ENCODE measurements around the gene DDX39A.
"Not testable (repeated sequence)": the region's sequence is repeated elsewhere in the genome, so short reads cannot be mapped to it uniquely, and the experiment has no call there.

The DDX39A gene

DNA sequence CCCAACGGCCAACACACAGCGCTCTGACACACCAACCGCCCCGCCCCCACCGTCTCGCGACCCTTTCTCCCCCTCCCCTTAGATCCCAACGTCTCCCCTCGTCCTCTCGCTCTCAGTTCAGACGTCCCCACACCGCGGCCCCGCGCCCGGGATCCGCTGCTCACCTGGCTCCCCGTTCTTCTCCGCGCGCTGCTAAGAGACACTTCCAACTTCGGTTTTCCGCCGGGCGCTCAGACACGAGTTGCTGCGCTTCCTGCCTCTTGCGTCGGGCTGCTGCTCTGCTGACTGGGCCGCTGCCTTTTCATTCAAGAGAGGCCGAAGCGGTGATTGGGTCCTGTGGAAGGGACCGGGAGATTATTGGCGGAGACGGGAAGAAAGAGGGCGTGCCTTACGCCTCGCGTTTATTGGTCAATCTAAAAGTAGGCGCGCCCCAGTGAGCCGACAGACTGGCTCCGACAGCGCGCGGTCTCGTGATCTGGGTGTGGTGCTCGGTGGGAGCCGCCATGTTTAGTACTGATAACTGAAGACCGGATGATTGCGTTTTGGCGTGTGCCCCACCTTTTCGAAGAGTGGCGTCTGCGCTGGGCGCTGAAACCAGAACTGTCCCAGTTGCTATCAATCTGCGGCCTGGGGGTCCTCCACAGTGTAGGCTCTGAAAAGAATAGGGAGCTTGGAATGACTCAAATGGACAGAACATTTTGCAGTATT is at the start of gene DDX39A:
Gene DDX39A, minus strand, starts transcription at position 236 of the 708 bp plus-strand sequence. CDS start 6,121 bp downstream, outside the sequence.
- peak; percentile 96 for DNase-seq (ENCODE audit: low read depth)

DNA sequence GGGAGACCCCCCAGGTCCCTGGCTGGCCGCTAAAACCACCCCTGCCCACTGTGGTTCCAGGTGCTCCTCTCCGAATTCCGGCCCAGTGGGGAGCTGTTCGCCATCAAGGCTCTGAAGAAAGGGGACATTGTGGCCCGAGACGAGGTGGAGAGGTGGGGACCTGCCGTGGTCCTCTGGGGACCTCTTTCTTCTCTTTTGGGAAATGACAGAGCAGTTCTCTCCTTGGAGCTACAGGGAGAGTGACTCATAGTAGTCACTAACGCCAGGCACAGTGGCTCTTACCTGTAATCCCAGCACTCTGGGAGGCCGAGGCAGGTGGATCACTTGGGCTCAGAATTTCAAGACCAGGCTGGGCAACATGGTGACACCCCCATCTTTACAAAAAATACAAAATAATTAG is 48.7 kb upstream of the DDX39A start:
- DNase-seq (ENCODE audit: low read depth), result no peak

DNA sequence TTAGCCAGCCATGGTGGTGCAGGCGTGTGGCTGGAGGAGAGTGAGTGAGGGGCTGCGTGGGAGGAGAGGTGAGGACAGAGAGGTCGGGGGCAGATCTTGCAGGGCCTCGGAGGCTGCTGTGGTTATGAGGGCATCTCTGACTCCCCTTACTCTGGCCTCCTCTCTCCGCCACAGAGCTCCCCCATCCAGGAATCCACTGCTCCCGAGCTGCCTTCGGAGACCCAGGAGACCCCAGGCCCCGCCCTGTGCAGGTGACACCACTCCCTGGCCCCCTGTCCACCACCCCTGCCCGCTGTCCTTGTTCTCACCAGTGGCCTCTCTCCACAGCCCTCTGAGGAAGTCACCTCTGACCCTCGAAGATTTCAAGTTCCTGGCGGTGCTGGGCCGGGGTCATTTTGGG is 48.2 kb upstream of the DDX39A start:
- DNase-seq (ENCODE audit: low read depth), result no peak

DNA sequence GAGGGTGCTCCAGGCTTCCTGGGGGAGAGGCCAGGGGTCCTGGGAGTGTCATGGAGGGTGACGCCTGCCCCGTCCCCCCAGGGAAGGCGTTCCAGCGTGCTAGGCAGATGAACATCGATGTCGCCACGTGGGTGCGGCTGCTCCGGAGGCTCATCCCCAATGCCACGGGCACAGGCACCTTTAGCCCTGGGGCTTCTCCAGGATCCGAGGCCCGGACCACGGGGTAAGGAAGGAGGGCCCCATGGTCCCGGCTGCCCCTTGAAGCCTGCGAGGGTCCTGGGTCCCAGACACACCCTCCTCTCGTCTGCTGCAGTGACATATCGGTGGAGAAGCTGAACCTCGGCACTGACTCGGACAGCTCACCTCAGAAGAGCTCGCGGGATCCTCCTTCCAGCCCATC is 44.6 kb upstream of the DDX39A start:
- DNase-seq (ENCODE audit: low read depth), result no peak

DNA sequence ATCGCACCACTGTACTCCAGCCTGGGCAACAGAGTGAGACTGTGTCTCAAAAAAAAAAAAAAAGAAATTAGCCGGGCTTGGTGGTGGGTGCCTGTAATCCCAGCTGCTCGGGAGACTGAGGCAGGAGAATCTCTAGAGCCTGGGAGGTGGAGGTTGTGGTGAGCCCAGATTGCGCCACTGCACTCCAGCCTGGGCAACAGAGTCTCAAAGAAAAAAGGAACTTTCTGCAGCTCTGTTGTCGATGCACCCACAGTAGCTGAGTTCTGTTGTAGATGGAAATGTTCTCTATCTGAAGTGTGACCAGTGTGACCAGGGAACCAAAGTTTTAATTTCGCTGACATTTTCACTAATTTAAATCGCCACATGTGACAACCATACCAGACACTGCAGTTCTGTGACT is 43.3 kb upstream of the DDX39A start:
- not testable (repeated sequence) for DNase-seq (ENCODE audit: low read depth)

DNA sequence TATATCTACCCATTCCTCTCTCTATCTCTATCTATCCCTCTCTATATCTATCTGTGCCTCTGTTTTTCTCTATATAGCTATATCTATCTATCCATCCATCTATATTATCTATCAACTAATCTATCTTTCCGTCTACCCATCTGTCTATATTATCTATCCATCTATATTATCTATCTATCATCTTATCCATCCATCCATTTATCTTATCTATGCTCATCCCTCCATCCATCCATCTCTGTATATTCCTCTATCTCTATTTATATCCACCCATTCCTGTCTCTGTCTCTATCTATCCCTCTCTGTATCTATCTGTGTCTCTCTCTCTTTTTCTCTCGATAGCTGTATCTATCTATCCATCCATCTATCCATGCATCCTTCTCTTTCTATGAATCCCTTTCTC is 41.8 kb upstream of the DDX39A start:
- DNase-seq (ENCODE audit: low read depth), result no peak

DNA sequence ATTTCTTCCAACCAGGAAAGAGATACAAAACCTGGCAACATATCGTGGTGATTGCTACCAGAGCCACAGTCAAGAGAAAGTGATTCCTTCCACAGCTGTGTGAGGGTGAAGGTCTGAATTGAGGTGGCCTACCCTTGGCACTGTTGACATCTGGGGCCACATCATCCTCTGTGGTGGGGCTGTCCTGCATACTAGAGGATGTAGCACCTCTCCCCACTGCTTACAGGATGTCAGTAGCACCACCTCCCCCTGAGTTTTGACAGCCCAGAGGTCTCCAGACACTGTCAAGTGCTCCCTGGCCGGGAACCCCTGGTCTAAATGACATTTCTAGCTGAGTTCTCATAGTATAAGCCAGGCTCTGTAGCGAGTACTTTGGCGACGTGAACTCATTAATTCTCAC is 40.6 kb upstream of the DDX39A start:
- DNase-seq (ENCODE audit: low read depth), result no peak

DNA sequence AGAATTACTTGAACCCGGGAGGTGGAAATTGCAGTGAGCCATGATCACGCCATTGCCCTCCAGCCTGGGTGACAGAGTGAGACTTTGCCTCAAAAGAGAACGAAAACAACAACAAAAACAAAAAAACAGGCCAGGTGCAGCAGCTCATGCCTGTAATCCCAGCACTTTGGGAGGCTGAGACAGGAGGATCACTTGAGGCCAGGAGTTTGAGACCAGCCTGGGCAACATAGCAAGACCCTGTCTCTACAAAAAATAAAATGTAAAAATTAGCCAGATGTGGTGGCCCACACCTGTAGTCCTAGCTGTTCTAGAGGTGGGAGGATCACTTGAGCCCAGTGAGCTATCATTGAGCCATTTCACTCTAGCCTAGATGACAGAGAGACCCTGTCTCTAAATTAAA is 33.2 kb upstream of the DDX39A start:
- DNase-seq (ENCODE audit: low read depth), result not testable (repeated sequence)

DNA sequence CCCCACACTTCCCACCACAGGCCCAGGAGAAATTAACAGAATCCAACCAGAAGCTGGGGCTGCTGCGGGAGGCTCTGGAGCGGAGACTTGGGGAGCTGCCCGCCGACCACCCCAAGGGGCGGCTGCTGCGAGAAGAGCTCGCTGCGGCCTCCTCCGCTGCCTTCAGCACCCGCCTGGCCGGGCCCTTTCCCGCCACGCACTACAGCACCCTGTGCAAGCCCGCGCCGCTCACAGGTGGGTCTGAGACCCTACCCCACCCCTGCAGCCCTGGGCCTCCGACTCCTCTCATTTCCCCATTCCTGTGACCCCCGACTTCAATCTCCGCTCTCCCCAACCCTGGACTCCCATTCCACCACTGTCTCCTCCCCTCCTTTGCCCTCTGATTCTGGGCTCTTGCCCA is 31.7 kb upstream of the DDX39A start:
- DNase-seq (ENCODE audit: low read depth), result no peak

DNA sequence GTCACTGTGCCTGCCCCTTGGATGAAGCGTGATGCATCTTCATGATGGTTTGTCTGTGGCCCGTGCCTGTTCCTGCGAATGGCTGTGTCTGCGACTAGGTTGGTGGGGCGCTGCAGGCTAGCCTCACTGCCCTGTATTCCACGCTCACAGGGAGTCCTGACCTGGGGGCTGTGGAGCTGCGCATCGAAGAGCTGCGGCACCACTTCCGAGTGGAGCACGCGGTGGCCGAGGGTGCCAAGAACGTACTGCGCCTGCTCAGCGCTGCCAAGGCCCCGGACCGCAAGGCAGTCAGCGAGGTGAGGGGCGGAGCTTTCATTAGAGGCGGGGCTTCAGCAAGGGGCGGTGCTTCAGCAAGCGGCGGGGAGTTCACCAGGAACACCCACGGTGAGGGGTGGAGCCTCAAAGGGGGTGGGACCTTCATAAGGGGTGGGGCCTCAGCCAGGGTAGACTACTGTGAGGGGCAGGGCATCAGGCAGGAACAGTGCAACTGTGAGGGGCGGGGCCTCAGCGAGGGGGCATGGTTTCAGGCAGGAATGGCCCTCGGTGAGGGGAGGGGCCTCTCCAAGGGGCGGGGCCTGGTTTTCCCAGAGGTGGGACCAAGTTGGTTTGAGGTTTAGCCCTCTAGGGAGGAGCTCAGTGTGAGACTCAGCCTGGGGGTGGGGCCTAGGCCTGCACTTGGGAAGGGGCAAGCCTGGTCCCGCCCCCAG is 31.2 kb upstream of the DDX39A start:
- DNase-seq (ENCODE audit: low read depth), result no peak

DNA sequence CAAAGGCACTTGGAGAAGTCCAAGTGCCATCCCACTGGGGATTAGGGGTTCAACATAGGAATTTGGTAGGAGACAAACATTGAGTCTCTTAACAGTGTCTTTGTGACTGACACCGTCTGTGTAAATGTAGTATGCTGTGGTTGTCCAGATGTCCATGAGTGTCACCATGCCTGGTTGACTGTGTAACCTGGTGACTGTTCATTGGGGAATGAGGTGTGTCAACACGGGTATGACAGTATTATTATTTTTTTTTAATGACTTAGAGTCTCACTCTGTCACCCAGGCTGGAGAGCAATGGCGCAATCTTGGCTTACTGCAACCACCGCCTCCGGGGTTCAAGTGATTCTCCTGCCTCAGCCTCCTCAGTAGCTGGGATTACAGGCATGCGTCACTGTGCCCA is 30.2 kb upstream of the DDX39A start:
- DNase-seq (ENCODE audit: low read depth), result no peak

DNA sequence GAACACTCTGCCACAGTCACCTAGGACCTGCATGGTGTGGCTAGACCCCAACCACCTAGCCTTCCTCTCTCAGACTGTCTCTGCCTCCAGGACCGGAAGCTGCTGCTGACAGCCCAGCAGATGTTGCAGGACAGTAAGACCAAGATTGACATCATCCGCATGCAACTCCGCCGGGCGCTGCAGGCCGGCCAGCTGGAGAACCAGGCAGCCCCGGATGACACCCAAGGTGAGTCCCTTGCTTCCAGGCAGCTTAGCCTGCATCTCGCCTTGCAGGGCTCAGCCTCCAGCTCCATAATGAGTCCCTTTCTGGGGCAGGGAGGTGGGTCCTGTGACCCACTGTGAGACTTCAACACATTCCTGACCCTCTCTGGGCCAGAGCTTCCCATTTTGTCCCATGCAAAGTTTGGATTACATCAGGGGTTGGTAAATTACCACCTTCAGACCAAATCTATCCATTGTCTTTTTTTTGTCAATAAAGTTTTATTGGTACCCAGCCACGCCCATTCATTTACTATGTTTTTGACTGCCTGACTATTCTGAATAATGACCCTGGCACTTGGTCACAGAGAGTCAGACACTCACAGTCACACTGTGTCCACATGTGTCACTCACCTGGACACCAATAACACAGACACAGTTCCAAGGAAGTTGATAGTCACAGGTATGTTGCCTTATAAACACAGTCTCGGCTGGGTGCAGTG is 27.3 kb upstream of the DDX39A start:
- no peak for DNase-seq (ENCODE audit: low read depth)

DNA sequence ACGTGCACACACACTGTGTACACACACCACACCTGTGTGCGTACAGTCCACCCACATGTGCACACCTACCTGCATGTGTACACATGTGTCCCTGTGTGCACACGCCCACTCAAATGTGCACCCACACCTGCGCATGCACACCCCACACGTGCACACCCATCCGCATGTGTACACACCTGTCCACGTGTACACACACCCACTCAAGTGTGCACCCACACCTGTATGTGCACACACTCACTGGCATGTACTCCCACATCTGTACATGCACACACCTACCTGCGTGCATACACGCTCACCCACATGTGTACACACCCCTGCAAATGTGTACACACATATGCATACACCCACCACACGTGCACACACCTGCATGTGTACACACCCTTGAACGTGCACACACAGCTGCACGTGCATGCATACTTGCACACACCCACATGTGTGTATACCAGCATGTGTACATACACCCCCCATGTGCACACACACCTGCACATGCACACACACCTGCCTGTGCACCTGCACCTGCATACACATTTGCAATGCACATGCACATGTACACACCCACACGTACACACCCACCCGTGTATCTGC is 24.6 kb upstream of the DDX39A start:
- no peak for DNase-seq (ENCODE audit: low read depth)

DNA sequence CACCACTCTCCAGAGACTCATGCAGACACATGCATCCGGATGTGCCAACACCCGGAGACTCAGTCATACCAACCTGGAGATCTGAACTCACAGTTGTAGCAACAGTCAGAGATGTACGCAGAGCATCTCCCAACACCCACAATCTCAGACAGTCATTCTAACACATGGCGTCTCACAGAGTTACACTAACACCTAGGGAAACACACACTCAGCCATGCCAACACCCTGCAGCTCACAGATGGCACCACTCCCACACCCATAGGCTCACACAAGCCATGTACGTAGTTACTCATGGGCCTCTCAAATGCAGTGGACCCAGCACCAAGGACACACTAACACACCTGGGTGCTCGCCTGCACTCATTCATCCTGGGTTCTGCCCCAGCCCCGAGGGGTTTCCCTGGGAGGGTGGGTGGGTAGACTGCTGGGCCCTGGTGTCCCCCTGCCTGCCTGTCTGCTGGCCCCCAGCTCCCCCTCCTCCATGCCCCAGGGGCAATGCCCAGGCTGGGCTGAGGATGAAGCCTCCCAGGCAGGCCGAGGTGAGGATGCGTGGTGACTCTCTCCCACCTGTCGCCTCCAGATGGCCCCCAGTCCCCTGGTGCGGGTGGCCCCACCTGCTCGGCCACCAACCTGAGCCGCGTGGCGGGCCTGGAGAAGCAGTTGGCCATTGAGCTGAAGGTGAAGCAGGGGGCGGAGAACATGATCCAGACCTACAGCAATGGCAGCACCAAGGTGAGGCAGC is 23.9 kb upstream of the DDX39A start:
- no peak for DNase-seq (ENCODE audit: low read depth)

DNA sequence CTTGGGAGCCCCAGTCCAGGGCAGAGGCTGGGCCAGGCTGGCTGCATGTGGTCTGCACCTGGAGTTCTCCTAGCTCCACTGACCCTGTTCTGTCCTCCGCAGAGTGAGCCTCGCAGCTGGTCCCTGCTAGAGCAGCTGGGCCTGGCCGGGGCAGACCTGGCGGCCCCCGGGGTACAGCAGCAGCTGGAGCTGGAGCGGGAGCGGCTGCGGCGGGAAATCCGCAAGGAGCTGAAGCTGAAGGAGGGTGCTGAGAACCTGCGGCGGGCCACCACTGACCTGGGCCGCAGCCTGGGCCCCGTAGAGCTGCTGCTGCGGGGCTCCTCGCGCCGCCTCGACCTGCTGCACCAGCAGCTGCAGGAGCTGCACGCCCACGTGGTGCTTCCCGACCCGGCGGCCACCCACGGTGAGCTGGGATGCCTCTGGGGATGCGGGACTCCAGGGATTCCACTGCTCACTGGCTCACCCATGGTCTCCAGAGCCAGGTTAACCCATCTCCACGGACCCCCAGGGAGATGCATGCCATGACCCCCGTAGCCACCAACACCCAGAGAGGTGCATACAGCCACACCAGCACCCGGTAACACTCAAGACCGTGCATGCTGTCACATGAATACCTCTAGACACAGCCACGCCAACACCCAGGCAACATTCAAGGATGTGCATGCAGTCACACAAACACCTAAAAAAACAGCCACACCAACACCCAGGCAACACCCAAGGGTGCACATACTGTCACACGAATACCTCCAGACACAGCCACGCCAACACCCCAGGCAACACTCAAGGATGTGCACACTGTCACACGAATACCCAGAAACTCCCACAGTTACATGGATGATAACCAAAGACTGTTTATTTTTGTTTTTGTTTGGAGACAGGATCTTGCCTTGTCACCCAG is 22.1 kb upstream of the DDX39A start:
- no peak for DNase-seq (ENCODE audit: low read depth)

DNA sequence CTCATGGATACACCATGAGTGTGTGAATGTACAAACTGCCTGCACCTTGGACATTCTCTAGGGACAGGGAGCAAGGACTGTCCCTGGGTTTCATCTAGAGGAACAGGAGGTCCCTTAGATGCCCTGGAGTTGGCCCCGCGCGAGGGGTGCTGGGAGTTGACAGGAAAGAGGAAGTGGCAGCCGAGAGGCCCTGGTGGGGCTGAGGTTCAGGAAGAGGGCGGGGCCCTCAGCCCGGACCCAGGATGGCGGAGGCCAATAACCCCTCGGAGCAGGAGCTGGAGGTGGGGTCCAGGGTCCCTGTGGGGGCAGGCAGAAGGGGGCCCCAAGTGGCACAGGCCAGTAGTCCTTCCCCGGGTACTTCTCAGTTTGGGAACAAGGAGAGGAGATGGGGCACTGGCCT is 20.9 kb upstream of the DDX39A start:
- DNase-seq (ENCODE audit: low read depth), result no peak

DNA sequence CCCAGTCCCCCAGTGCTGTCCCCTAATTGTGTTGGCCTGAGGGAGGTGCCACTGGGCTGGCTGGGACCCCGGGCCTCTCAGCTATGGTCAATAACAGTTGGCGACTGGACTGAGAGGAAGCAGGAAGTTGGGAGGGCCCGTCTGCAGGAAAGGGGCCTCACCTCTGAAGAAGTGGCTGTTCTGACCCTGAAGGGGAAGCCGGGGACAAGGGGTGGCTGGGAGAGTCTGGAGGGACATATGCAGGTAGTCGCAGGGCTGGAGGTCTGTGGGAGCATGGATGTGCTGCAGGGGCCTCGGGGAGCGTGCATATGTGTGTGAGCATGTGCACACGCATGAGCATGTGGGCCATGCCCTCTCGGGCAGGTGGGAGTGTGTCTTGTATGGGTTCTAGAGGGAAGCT is 19.9 kb upstream of the DDX39A start:
- DNase-seq (ENCODE audit: low read depth), result no peak

DNA sequence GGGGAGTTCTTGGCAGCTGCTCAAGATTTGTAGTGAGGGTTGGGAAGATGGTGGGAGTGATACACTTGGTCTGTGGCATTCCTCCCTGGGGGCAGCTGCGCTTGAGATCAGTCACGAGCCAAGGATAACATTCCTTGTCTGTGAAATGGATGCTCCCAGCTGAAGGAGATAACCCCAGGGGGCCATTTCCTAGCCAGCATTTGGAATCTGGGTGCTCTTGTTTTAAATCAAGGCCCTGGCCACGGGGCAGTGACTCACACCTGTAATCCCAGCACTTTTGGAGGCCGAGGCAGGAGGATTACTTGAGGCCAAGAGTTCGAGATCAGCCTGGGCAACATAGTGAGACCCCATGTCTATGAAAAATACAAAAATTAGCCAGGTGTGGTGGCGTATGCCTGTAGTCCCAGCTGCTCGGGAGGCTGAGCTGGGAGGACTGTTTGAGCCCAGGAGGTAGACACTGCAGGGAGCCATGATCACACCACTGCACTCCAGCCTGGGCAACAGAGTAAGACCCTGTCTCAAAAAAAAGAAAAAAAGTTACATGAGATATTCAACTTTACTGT is 18.5 kb upstream of the DDX39A start:
- no peak for DNase-seq (ENCODE audit: low read depth)

DNA sequence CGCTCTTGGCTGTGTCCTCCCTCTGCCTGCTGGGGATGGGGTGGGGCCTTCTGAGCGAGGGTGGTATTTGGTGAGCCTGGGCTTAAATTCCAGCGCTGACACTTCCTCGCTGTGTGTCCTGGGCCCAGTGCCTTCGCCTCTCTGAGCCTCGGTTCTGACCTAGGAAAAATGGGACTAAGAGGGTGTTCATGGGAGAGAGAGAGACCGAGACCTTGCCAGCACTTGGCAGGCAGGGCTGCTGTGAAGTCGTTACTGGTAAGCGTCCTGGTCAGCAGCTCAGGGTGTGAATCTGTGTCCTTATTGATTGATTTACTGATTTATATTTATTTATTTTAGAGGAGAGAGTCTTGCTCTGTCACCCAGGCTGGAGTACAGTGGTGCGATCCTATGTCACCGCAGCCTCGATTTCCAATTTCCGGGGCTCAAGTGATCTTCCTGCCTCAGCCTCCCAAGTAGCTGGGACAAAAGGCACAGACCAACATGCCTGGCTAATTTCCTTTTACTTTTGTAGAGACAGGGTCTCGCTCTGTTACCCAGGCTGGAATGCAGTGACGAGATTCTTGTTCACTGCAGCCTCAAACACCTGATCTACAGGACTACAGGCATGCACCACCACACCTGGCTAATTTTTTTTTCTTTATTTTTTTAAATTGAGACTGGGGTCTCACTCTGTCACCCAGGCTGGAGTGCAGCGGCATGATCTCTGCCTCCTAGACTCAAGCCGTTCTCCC is 16.3 kb upstream of the DDX39A start:
- DNase-seq (ENCODE audit: low read depth), result no peak

Data from HS-27A (cell line).